HepG2 (cell line): ENCODE measurements around the gene ACSM2B. TPM values are rescaled to one million over a fixed set of nuclear protein-coding genes. Genes with fewer than 3 reads are reported as not detected.

Source experiments
- ATF4 ChIP-seq, 2 experiments: fragments of 450-650 bp in 1 of 2; sonication (generic) in 1 of 2; formaldehyde crosslinking; IDR thresholded peaks; 2 replicates each; pipeline versions ENCODE4 v1.5.0 to v1.8.0; 2020 to 2022; ENCODE audit warnings: mild to moderate bottlenecking in 1 of 2, missing genetic modification reagents in 1 of 2
- DRAP1 ChIP-seq: IDR thresholded peaks from 2 replicates; pipeline ENCODE4 v1.6.1; 2016; ENCODE audit warnings: missing genetic modification reagents, missing compliant biosample characterization
- FOSL2 ChIP-seq: sonication (generic); formaldehyde crosslinking; IDR thresholded peaks from 2 replicates; pipeline ENCODE4 v1.4.0; 2020; ENCODE audit warnings: missing genetic modification reagents
- HMGA1 ChIP-seq: sonication (generic); formaldehyde crosslinking; conservative IDR thresholded peaks from 2 replicates; pipeline ENCODE4 v1.4.0; 2020; ENCODE audit warnings: missing genetic modification reagents
- NFE2L1 ChIP-seq: sonication (generic); formaldehyde crosslinking; IDR thresholded peaks from 2 replicates; pipeline ENCODE4 v1.4.0; 2020; ENCODE audit warnings: missing genetic modification reagents, mild to moderate bottlenecking, borderline replicate concordance
- NR2F2 ChIP-seq: IDR thresholded peaks from 2 replicates; pipeline ENCODE4 v1.6.1; 2012; ENCODE audit warnings: low read depth, inconsistent platforms, borderline replicate concordance
- SNAPC2 ChIP-seq: sonication (generic); formaldehyde crosslinking; IDR thresholded peaks from 2 replicates; pipeline ENCODE4 v1.8.1; 2022; ENCODE audit warnings: mild to moderate bottlenecking, missing genetic modification reagents
- STAG1 ChIP-seq: sonication (generic); formaldehyde crosslinking; IDR thresholded peaks from 2 replicates; pipeline ENCODE4 v1.4.0; 2020; ENCODE audit warnings: missing genetic modification reagents
- TBL1XR1 ChIP-seq: fragments of 150-350 bp; IDR thresholded peaks from 2 replicates; pipeline ENCODE4 v1.6.1; 2014; ENCODE audit warnings: borderline replicate concordance, low read length; ENCODE audit not compliant: partially characterized antibody
- ZGPAT ChIP-seq: IDR thresholded peaks from 2 replicates; pipeline ENCODE4 v1.6.1; 2016; ENCODE audit warnings: mild to moderate bottlenecking
- ZMYM3 ChIP-seq: sonication (generic); formaldehyde crosslinking; IDR thresholded peaks from 2 replicates; pipeline ENCODE4 v1.5.1; 2020; ENCODE audit warnings: mild to moderate bottlenecking, missing genetic modification reagents
- ZNF10 ChIP-seq: sonication (generic); formaldehyde crosslinking; IDR thresholded peaks from 2 replicates; pipeline ENCODE4 v1.4.0; 2020; ENCODE audit warnings: mild to moderate bottlenecking, low read depth, missing genetic modification reagents, borderline replicate concordance
- ZNF407 ChIP-seq: sonication (generic); formaldehyde crosslinking; IDR thresholded peaks from one replicate; pipeline ENCODE4 v1.5.1; 2020; ENCODE audit warnings: mild to moderate bottlenecking, missing genetic modification reagents; ENCODE audit errors: not compliant biosample characterization
- ZNF451 ChIP-seq: sonication (generic); formaldehyde crosslinking; IDR thresholded peaks from 2 replicates; pipeline ENCODE4 v1.5.0; 2020; ENCODE audit warnings: mild to moderate bottlenecking, missing genetic modification reagents
- ZNF549 ChIP-seq: sonication (generic); formaldehyde crosslinking; IDR thresholded peaks from 2 replicates; pipeline ENCODE4 v1.5.0; 2020; ENCODE audit warnings: missing genetic modification reagents
- ZNF639 ChIP-seq: conservative IDR thresholded peaks from 2 replicates; pipeline ENCODE4 v1.6.1; 2018; ENCODE audit warnings: missing genetic modification reagents
- ZNF878 ChIP-seq: sonication (generic); formaldehyde crosslinking; IDR thresholded peaks from 2 replicates; pipeline ENCODE4 v1.8.1; 2023; ENCODE audit warnings: mild to moderate bottlenecking, missing genetic modification reagents, moderate library complexity
- polyA plus RNA-seq, 8 experiments: library from polyadenylated mRNA; depleted of rRNA in 3 of 8; stranded (reverse) in 7 of 8; unstranded in 1 of 8; fragments of >200 nt; fragmentation: Illumina TruSeq in 4 of 8; extraction: Trizol in 4 of 8; gene quantifications; 2 replicates each; pipeline versions ENCODE4 v1.2.1 to v1.2.3, GENCODE V29; 2011 to 2016; ENCODE audit warnings: low read depth in 4 of 8, missing spikeins in 1 of 8, mixed read lengths in 1 of 8; ENCODE audit not compliant: insufficient read depth in 1 of 8
- total RNA-seq, 5 experiments: library from RNA; depleted of rRNA; stranded (reverse); fragments of >200 nt; fragmentation: Illumina TruSeq; extraction: Trizol; gene quantifications; 2 replicates each; pipeline ENCODE4 v1.2.3, GENCODE V29; 2016; ENCODE audit warnings: low read depth in 1 of 5

Gene ACSM2B
- total and polyA plus RNA-seq, 2 of the 13 experiments (the other 11 are each of a cell fraction or from before 2014, with no cell fraction given): 22.9 to 34.0 TPM

GRCh38 chr16:20598832-20599469 is 22.8 kb upstream of the ACSM2B start (continued):
- TF ChIP-seq ZNF407 (CRISPR knock-in tag) (peak; percentile 88), ZMYM3 (peak; percentile 97), ZNF549 (peak; percentile 59; the same call in 1 of the 2 replicates), NR2F2 (peak; percentile 73; the same call in 1 of the 2 replicates), ZNF451 (CRISPR knock-in tag) (peak; percentile 43; the same call in 1 of the 2 replicates), HMGA1 (CRISPR knock-in tag) (no peak), ZNF10 (no peak), ZGPAT (CRISPR knock-in tag) (peak; percentile 99), ATF4 (CRISPR knock-in tag; IDR thresholded peaks at IDR 0.05) (peak in 1 of 2 experiments; percentile 90; a peak in 2 of 4 replicates), SNAPC2 (CRISPR knock-in tag) (peak; percentile 90; the same call in 1 of the 2 replicates), DRAP1 (CRISPR knock-in tag) (peak; percentile 79; the same call in 1 of the 2 replicates), ZNF878 (CRISPR knock-in tag) (peak; percentile 77; the same call in 1 of the 2 replicates), FOSL2 (CRISPR knock-in tag) (peak; percentile 92), ZNF639 (CRISPR knock-in tag) (no peak), TBL1XR1 (peak; percentile 43), NFE2L1 (no peak), STAG1 (peak; percentile 50)
